Measurements from ENCODE around the gene EYS.

DNA sequence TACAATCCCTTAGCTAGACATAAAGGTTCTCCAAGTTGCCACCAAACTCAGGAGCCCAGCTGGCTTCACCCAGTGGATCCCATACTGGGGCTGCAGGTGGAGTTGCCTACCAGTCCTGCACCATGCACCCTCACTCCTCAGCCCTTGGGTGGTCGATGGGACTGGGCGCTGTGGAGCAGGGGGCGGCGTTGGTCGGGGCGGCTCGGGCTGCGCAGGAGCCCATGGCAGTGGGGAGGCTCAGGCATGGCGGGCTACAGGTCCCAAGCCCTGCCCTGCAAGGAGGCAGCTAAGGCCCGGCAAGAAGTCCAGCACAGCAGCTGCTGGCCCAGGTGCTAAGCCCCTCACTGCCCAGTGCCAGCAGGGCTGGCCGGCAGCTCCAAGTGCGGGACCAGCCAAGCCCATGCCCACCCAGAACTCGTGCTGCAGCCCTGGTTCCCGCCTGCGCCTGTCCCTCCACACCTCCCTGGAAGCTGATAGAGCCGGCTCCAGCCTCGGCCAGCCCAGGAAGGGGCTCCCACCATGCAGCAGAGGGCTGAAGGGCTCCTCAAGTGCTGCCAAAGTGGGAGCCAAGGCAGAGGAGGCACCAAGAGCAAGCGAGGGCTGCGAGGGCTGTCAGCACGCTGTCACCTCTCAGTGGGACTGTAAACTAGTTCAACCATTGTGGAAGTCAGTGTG, 1159.3 kb downstream of the EYS start:
- TF ChIP-seq, protein P1, sequence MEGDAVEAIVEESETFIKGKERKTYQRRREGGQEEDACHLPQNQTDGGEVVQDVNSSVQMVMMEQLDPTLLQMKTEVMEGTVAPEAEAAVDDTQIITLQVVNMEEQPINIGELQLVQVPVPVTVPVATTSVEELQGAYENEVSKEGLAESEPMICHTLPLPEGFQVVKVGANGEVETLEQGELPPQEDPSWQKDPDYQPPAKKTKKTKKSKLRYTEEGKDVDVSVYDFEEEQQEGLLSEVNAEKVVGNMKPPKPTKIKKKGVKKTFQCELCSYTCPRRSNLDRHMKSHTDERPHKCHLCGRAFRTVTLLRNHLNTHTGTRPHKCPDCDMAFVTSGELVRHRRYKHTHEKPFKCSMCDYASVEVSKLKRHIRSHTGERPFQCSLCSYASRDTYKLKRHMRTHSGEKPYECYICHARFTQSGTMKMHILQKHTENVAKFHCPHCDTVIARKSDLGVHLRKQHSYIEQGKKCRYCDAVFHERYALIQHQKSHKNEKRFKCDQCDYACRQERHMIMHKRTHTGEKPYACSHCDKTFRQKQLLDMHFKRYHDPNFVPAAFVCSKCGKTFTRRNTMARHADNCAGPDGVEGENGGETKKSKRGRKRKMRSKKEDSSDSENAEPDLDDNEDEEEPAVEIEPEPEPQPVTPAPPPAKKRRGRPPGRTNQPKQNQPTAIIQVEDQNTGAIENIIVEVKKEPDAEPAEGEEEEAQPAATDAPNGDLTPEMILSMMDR (IDR thresholded peaks at IDR 0.05): no peak
- TF ChIP-seq RAD21 (IDR thresholded peaks at IDR 0.05; ENCODE audit: low read length) (no peak), TEAD4 (IDR thresholded peaks at IDR 0.05; ENCODE audit: borderline replicate concordance, insufficient read depth) (no peak)
- TF ChIP-seq, protein P2, sequence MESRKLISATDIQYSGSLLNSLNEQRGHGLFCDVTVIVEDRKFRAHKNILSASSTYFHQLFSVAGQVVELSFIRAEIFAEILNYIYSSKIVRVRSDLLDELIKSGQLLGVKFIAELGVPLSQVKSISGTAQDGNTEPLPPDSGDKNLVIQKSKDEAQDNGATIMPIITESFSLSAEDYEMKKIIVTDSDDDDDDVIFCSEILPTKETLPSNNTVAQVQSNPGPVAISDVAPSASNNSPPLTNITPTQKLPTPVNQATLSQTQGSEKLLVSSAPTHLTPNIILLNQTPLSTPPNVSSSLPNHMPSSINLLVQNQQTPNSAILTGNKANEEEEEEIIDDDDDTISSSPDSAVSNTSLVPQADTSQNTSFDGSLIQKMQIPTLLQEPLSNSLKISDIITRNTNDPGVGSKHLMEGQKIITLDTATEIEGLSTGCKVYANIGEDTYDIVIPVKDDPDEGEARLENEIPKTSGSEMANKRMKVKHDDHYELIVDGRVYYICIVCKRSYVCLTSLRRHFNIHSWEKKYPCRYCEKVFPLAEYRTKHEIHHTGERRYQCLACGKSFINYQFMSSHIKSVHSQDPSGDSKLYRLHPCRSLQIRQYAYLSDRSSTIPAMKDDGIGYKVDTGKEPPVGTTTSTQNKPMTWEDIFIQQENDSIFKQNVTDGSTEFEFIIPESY (IDR thresholded peaks at IDR 0.05; ENCODE audit: borderline replicate concordance, low read depth): no peak
- TF ChIP-seq, protein P3, sequence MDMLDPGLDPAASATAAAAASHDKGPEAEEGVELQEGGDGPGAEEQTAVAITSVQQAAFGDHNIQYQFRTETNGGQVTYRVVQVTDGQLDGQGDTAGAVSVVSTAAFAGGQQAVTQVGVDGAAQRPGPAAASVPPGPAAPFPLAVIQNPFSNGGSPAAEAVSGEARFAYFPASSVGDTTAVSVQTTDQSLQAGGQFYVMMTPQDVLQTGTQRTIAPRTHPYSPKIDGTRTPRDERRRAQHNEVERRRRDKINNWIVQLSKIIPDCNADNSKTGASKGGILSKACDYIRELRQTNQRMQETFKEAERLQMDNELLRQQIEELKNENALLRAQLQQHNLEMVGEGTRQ (IDR thresholded peaks at IDR 0.05; ENCODE audit: borderline replicate concordance, low read depth, low read length): no peak

All from SK-N-SH (cell line).